ENCODE measurements around the gene S1PR5. TPM values are rescaled to one million over a fixed set of nuclear protein-coding genes. Genes with fewer than 3 reads are reported as not detected.

The S1PR5 gene
- polyA plus RNA-seq, 1 donor (not counting 4 experiments of a cell fraction or from before 2014, with no cell fraction given): 10.5 TPM

DNA sequence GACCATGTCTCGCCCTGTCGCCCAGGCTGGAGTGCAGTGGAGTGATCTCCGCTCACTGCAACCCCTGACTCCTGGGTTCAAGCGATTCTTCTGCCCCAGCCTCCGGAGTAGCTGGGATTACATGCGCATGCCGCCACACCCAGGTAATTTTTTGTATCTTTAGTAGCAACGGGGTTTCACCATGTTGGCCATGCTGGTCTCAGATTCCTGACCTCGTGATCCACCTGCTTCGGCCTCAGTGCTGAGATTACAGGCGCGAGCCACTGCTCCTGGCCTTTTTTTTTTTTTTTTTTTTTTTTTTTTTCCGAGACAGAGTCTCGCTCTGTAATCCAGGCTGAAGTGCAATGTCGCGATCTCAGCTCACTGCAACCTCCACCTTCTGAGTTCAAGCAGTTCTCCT is 9.2 kb downstream of the S1PR5 start:
- H3K27me3 ChIP-seq (ENCODE audit: control insufficient read depth, extremely low read depth, insufficient read depth, low read length): no peaks in the 10 kb centered on the region
- TF ChIP-seq, protein P1, sequence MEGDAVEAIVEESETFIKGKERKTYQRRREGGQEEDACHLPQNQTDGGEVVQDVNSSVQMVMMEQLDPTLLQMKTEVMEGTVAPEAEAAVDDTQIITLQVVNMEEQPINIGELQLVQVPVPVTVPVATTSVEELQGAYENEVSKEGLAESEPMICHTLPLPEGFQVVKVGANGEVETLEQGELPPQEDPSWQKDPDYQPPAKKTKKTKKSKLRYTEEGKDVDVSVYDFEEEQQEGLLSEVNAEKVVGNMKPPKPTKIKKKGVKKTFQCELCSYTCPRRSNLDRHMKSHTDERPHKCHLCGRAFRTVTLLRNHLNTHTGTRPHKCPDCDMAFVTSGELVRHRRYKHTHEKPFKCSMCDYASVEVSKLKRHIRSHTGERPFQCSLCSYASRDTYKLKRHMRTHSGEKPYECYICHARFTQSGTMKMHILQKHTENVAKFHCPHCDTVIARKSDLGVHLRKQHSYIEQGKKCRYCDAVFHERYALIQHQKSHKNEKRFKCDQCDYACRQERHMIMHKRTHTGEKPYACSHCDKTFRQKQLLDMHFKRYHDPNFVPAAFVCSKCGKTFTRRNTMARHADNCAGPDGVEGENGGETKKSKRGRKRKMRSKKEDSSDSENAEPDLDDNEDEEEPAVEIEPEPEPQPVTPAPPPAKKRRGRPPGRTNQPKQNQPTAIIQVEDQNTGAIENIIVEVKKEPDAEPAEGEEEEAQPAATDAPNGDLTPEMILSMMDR (optimal IDR thresholded peaks at IDR 0.05 in 1 of 3, IDR thresholded peaks at IDR 0.05 in 1 of 3, conservative IDR thresholded peaks at IDR 0.05 in 1 of 3; ENCODE audit: extremely low read depth in 1 of 3, insufficient read depth in 2 of 3, low read length in 3 of 3): no peak
- no peak for TF ChIP-seq EZH2 (IDR thresholded peaks at IDR 0.05; ENCODE audit: low read length)
- H3K9me1 ChIP-seq (ENCODE audit: control insufficient read depth, extremely low read depth, insufficient read depth, low read length): no peaks in the 10 kb centered on the region
- dilution Hi-C loops (cut with MboI; ENCODE audit: extremely low pct_ligation_motif_present, low sequenced_read_pairs): no loop called here
- no peak overlapping the region for H3K4me2 ChIP-seq (ENCODE audit: control insufficient read depth, extremely low read depth, insufficient read depth, low read depth, low read length)
- peaks cover 1 to 2% of the 10 kb centered on the region in 2 experiments for H3K36me3 ChIP-seq (ENCODE audit: control insufficient read depth in 2 of 2, extremely low read depth in 1 of 2, insufficient read depth in 2 of 2, low read length in 2 of 2)
- peaks cover 19% of the 10 kb centered on the region for H3K4me1 ChIP-seq (ENCODE audit: control insufficient read depth, extremely low read depth, insufficient read depth, low read length)
- no peak overlapping the region for H3K9ac ChIP-seq (ENCODE audit: control insufficient read depth, extremely low read depth, insufficient read depth, low read length)
- H3K79me2 ChIP-seq (ENCODE audit: control insufficient read depth, insufficient read depth, low read length): peaks cover under 1% of the 10 kb centered on the region
- H3K4me3 ChIP-seq (ENCODE audit: control insufficient read depth in 2 of 3, extremely low read depth in 1 of 3, insufficient read depth in 2 of 3, low read depth in 1 of 3, low read length in 3 of 3): no peak overlapping the region
- FAIRE-seq (no peak), DNase-seq (ENCODE audit: low read depth, low spot score) (no peak)
- H3K27ac ChIP-seq (ENCODE audit: control insufficient read depth, insufficient read depth, low read length): no peak overlapping the region
- H4K20me1 ChIP-seq (ENCODE audit: control insufficient read depth, extremely low read depth, insufficient read depth, low read length): no peaks in the 10 kb centered on the region
- no peaks in the 10 kb centered on the region for H3K9me3 ChIP-seq (ENCODE audit: control insufficient read depth, low read depth, low read length)
- H2AFZ ChIP-seq (ENCODE audit: control insufficient read depth, low read length): no peak overlapping the region

DNA sequence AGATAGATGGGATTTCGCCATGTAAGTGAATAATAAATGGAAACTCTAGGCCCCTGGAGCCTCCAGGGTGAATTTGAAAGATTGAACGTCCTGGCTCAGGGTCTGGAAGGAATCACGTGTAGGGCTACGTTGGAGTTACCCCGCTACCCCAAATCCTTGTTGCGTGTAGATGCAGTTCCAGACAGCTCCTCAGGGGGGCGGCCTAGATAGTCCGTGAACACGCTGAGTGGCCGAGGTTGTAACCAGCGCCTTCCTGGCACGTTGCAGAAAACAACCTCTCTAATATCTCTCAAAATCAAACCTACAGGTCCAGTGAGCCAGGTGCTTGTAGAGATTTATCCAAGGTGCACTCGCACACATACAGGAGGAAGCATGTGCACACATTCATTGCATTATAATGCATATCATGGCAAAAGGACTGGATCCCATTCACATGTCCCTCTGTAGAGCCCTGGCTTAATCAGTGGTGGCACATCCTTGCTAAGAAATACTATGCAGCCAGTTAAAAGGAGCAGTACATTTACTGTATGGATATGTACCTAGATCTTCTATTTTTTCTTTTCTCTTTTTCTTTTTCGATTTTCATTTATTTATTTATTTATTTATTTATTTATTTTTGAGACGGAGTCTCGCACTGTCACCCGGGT is 11.5 kb downstream of the S1PR5 start:
- Histone ChIP-seq H3K4me3 (ENCODE audit: control insufficient read depth in 2 of 3, extremely low read depth in 1 of 3, insufficient read depth in 2 of 3, low read depth in 1 of 3, low read length in 3 of 3) (peak overlapping the region in 1 of 3 experiments; percentile 26), H3K27me3 (ENCODE audit: control insufficient read depth, extremely low read depth, insufficient read depth, low read length) (no peaks in the 10 kb centered on the region), H2AFZ (ENCODE audit: control insufficient read depth, low read length) (peak overlapping the region; percentile 85), H3K27ac (ENCODE audit: control insufficient read depth, insufficient read depth, low read length) (no peak overlapping the region), H3K79me2 (ENCODE audit: control insufficient read depth, insufficient read depth, low read length) (peaks cover 14% of the 10 kb centered on the region), H3K9me1 (ENCODE audit: control insufficient read depth, extremely low read depth, insufficient read depth, low read length) (no peaks in the 10 kb centered on the region), H3K36me3 (ENCODE audit: control insufficient read depth in 2 of 2, extremely low read depth in 1 of 2, insufficient read depth in 2 of 2, low read length in 2 of 2) (no peaks in the 10 kb centered on the region), H3K4me2 (ENCODE audit: control insufficient read depth, extremely low read depth, insufficient read depth, low read depth, low read length) (peak overlapping the region; percentile 69), H4K20me1 (ENCODE audit: control insufficient read depth, extremely low read depth, insufficient read depth, low read length) (no peaks in the 10 kb centered on the region), H3K4me1 (ENCODE audit: control insufficient read depth, extremely low read depth, insufficient read depth, low read length) (peaks cover 19% of the 10 kb centered on the region), H3K9ac (ENCODE audit: control insufficient read depth, extremely low read depth, insufficient read depth, low read length) (no peak overlapping the region), H3K9me3 (ENCODE audit: control insufficient read depth, low read depth, low read length) (no peaks in the 10 kb centered on the region)
- dilution Hi-C loops (cut with MboI; ENCODE audit: extremely low pct_ligation_motif_present, low sequenced_read_pairs): no loop called here
- DNase-seq (ENCODE audit: low read depth, low spot score) (no peak), FAIRE-seq (peak; percentile 52)
- TF ChIP-seq EZH2 (IDR thresholded peaks at IDR 0.05; ENCODE audit: low read length): no peak
- TF ChIP-seq, protein P1 (optimal IDR thresholded peaks at IDR 0.05 in 1 of 3, IDR thresholded peaks at IDR 0.05 in 1 of 3, conservative IDR thresholded peaks at IDR 0.05 in 1 of 3; ENCODE audit: extremely low read depth in 1 of 3, insufficient read depth in 2 of 3, low read length in 3 of 3): peak; percentile 92 to 96 (median 95)
